T follicular helper cell (primary cell): ENCODE measurements around the gene HRK.

ENCODE experiments used
- DNase-seq: peaks from one replicate; pipeline ENCODE4 v3.0.0-alpha.2; 2020; ENCODE audit warnings: low read depth

The HRK gene

GRCh38 chr12:116867523-116867922, 13.7 kb downstream of the HRK start:
- DNase-seq: no peak

GRCh38 chr12:116864371-116865160, 16.7 kb downstream of the HRK start:
- DNase-seq: no peak

GRCh38 chr12:116863275-116863767, 17.9 kb downstream of the HRK start:
- DNase-seq: no peak

GRCh38 chr12:116862167-116862566, 19.1 kb downstream of the HRK start:
- DNase-seq: no peak

GRCh38 chr12:116861320-116861719, 19.9 kb downstream of the HRK start:
- DNase-seq: no peak

- DNase-seq: no peak
Measured at GRCh38 chr12:116860263-116860662, 21.0 kb downstream of the HRK start.

- DNase-seq: no peak
Measured at GRCh38 chr12:116859079-116859478, 22.2 kb downstream of the HRK start.

- DNase-seq: no peak
Measured at GRCh38 chr12:116856729-116857128, 24.5 kb downstream of the HRK start.

GRCh38 chr12:116855744-116856470, 25.3 kb downstream of the HRK start:
- no peak for DNase-seq

- no peak for DNase-seq
Measured at GRCh38 chr12:116853507-116853906, 27.7 kb downstream of the HRK start.

- DNase-seq: no peak
Measured at GRCh38 chr12:116852303-116852702, 28.9 kb downstream of the HRK start.

- no peak for DNase-seq
Measured at GRCh38 chr12:116849216-116849615, 32.0 kb downstream of the HRK start.

GRCh38 chr12:116843085-116843484, 38.2 kb downstream of the HRK start:
- DNase-seq: no peak

GRCh38 chr12:116839287-116839830, 41.9 kb downstream of the HRK start:
- DNase-seq: no peak

- DNase-seq: no peak
Measured at GRCh38 chr12:116838365-116838764, 42.9 kb downstream of the HRK start.

GRCh38 chr12:116837097-116837496, 44.1 kb downstream of the HRK start:
- DNase-seq: no peak

GRCh38 chr12:116835484-116835883, 45.8 kb downstream of the HRK start:
- no peak for DNase-seq

GRCh38 chr12:116833474-116833873, 47.8 kb downstream of the HRK start:
- DNase-seq: no peak

GRCh38 chr12:116832353-116832752, 48.9 kb downstream of the HRK start:
- no peak for DNase-seq

- DNase-seq: no peak
Measured at GRCh38 chr12:116827432-116827831, 53.8 kb downstream of the HRK start.

- no peak for DNase-seq
Measured at GRCh38 chr12:116821291-116821690, 60.0 kb downstream of the HRK start.

GRCh38 chr12:116820064-116820656, 61.1 kb downstream of the HRK start:
- no peak for DNase-seq
